Central memory CD8-positive, alpha-beta T cell (primary cell): ENCODE results near the gene ITSN1.

Experiments used
- ATAC-seq: fragments of 150-1000 bp; cut with Tn5 transposase; replicated peaks from 2 replicates; pipeline ENCODE4 v1.10.0; 2022; ENCODE audit warnings: mild to moderate bottlenecking, moderate FRiP score, moderate number of reproducible peaks; ENCODE audit not compliant: poor library complexity, severe bottlenecking; ENCODE audit errors: extremely low read depth
- DNase-seq, 2 donors: peaks; one replicate each; pipeline ENCODE4 v3.0.0; 2021; ENCODE audit warnings: low spot score in 2 of 2
- H3K27ac Mint-ChIP-seq: one replicate; pipeline ENCODE4 v1.8.0; 2022; ENCODE audit warnings: low read depth, mild to moderate bottlenecking, moderate library complexity, mixed read lengths
- H3K27me3 Mint-ChIP-seq: one replicate; pipeline ENCODE4 v1.8.0; 2022; ENCODE audit warnings: mixed read lengths
- H3K36me3 Mint-ChIP-seq: one replicate; pipeline ENCODE4 v1.8.0; 2022; ENCODE audit warnings: mild to moderate bottlenecking, moderate library complexity, mixed read lengths; ENCODE audit not compliant: insufficient read depth
- H3K4me1 Mint-ChIP-seq: one replicate; pipeline ENCODE4 v1.8.0; 2022; ENCODE audit warnings: mixed read lengths
- H3K4me3 Mint-ChIP-seq: one replicate; pipeline ENCODE4 v1.8.0; 2022; ENCODE audit warnings: mild to moderate bottlenecking, moderate library complexity, mixed read lengths
- H3K9me3 Mint-ChIP-seq: one replicate; pipeline ENCODE4 v1.8.0; 2022; ENCODE audit warnings: mixed read lengths

Gene ITSN1

DNA sequence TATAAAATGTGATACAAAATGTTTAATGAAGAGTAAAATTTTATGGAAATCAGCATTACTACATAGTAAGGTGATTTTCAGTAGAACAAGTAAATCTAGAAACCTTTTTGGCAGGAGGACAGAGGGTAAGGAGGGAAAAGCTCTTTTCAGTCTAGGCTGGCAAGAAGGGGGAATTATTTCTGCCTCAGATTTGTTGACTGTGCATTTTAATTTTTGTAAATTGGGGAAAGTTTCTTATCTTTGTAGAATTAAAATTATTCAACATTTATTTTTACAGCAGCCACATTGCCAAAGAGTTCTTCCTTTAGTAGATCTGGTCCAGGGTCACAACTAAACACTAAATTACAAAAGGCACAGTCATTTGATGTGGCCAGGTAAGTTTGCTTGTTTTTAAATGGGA, 109.2 kb downstream of the ITSN1 start:
- peaks cover 7% of the 10 kb centered on the region for H3K9me3 Mint-ChIP-seq
- no peak for ATAC-seq
- no peaks in the 10 kb centered on the region for H3K27me3 Mint-ChIP-seq
- H3K36me3 Mint-ChIP-seq = peaks cover 1% of the 10 kb centered on the region
- H3K27ac Mint-ChIP-seq = no peak overlapping the region
- DNase-seq = no peak
- H3K4me1 Mint-ChIP-seq = no peaks in the 10 kb centered on the region
- H3K4me3 Mint-ChIP-seq = no peak overlapping the region

DNA sequence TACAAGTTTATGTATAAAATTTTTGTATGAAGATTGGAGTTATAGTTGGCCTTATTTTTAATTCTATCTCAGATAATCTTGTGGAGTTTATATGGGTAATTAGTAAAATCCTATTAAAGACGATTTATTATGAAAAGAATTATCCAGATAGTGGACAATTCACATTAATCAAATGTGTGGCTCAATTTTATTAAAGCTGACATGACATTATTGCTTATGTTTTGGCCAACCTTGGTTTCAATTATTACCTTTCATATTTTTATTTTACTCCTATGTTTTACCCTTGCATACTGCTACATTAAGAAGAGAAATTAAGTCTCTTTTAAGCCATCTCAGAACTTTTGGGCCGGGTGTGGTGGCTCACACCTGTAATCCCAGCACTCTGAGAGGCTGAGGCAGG, 110.0 kb downstream of the ITSN1 start:
- Mint-ChIP-seq H3K4me1 (no peaks in the 10 kb centered on the region), H3K9me3 (peaks cover 4% of the 10 kb centered on the region), H3K27me3 (no peaks in the 10 kb centered on the region), H3K4me3 (no peak overlapping the region), H3K36me3 (peaks cover 1% of the 10 kb centered on the region), H3K27ac (no peak overlapping the region)
- no peak for ATAC-seq
- no peak for DNase-seq

DNA sequence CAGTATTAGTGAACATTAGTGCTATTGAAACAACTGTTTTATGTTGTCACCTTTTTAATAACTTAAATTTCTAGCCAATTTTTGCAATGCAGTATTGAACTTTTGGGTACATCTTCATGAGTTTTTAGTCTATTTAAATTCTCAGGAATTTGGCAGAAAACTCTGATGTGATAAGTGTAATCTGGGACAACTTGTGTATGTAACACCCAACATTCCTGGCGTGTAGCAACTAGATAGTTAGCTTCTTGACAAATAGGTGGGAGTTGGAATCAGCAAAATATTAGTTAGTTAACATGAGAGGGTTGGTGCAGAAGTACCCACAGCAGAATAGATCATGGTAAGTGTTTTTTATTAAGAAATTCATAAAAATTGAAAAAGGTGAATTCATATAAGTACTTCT, 111.6 kb downstream of the ITSN1 start:
- Mint-ChIP-seq H3K9me3 (no peaks in the 10 kb centered on the region), H3K4me1 (no peaks in the 10 kb centered on the region), H3K27ac (no peak overlapping the region), H3K4me3 (no peak overlapping the region), H3K27me3 (no peaks in the 10 kb centered on the region), H3K36me3 (peaks cover 1% of the 10 kb centered on the region)
- DNase-seq (no peak), ATAC-seq (no peak)

DNA sequence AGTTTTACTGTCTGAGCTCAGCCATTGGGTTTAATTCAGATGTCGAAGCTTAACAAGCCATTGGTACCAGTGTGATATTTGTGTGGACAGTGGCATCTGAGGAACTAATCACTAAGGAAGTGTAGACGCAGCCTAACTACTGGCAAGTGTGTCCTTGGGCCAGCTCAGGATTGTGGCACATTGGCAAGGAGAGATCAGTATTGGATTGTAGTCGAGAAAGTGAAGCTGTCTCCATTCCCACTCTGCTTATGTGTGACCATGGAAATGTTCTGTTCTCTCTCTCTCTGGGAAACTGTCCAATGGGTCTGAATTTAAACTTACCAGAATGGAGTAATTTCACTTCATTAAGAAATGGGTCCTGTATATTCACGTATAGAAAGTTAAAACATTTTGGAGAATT, 112.2 kb downstream of the ITSN1 start:
- Mint-ChIP-seq H3K9me3 (no peaks in the 10 kb centered on the region), H3K4me3 (no peak overlapping the region), H3K4me1 (no peaks in the 10 kb centered on the region), H3K27ac (no peak overlapping the region), H3K36me3 (peaks cover 1% of the 10 kb centered on the region), H3K27me3 (no peaks in the 10 kb centered on the region)
- no peak for ATAC-seq
- no peak for DNase-seq

DNA sequence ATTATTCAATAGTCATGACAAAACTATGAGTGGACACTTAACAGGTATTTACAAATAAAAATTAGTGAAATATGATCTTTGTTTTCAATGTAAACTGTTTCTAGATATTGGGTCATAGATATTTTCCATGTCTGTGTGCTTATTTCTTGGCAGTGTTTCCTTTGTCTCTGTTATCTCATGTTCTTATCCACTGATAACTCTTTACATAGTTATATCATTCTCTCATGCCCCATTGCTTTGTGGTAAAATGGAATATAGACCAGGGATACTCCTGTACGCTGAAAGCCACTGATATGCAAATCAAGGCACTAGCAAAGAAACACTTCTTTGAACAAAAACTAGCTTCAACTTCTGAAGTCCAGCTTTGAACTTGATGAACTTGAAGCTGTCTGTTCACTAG, 113.1 kb downstream of the ITSN1 start:
- H3K27ac Mint-ChIP-seq = no peak overlapping the region
- H3K27me3 Mint-ChIP-seq = no peaks in the 10 kb centered on the region
- H3K4me3 Mint-ChIP-seq = no peak overlapping the region
- no peaks in the 10 kb centered on the region for H3K9me3 Mint-ChIP-seq
- ATAC-seq (no peak), DNase-seq (no peak)
- H3K4me1 Mint-ChIP-seq = no peaks in the 10 kb centered on the region
- peaks cover 1% of the 10 kb centered on the region for H3K36me3 Mint-ChIP-seq

DNA sequence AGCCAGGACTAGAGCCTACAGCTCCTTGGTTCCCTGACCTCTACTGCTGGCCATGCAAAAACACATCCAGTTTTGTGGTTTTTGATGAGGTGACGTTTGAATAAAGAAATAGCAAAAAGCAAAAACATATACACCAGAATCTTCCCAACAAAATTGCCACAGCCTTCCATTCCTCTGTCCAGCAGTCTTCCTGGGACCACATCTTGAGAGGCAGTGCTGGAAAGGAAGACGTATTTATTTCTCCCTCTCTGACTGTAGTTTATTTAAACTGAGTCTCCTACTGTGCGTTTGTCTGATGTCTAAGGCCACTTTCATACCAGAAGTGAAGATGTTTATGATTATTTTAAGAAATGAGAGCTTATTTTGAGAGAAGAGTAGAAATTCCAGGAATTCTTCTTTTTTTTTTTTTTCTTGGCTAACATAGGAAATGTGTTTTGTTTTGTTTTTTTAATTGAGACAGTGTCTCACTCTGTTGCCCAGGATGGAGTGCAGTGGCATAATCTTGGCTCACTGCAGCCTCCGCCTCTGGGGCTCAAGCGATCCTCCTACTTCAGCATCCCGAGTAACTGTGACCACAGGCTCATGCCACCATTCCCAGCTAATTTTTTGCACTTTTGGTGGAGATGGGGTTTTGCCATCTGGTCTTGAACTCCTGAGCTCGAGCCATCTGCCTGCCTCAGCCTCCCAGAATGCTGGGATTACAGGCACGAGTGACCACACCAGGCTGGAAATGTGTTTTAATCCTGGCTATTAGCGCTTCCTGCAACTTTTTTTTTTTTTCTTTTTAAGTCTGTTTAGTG, 118.5 kb downstream of the ITSN1 start:
- no peak for ATAC-seq
- no peak for DNase-seq
- no peak overlapping the region for H3K27ac Mint-ChIP-seq
- H3K9me3 Mint-ChIP-seq = no peaks in the 10 kb centered on the region
- H3K27me3 Mint-ChIP-seq = peaks cover 7% of the 10 kb centered on the region
- H3K4me3 Mint-ChIP-seq = no peak overlapping the region
- H3K36me3 Mint-ChIP-seq = no peaks in the 10 kb centered on the region
- no peaks in the 10 kb centered on the region for H3K4me1 Mint-ChIP-seq

DNA sequence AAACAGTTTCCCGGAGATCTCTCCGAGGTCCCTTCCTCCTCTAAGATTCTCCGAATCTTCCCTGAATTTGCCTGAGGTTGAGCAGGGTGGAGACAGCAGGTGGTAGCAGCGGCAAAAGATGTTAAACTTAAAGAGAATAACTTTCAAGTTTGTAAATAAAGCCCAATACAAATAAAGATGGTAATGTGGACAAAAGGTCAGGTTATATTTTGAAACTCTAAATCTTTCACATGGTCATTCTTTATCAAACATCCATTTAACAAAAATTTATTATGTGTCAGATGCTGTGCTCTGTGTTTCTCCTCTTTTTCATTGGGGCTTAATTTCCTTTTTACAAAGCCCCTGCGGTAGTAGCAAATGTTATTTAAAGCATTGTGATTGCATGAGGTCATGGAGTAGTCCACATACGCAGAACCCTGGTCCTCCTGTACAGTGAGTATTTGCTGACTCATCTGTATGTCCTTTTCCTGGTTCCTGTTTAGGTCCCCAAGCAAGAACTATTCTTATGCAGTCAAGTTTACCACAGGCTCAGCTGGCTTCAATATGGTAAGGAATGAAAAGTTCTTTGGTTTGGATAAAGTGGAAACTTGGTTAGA, 119.2 kb downstream of the ITSN1 start:
- ATAC-seq = no peak
- Mint-ChIP-seq H3K9me3 (no peaks in the 10 kb centered on the region), H3K4me3 (no peak overlapping the region), H3K36me3 (no peaks in the 10 kb centered on the region), H3K27me3 (peaks cover 7% of the 10 kb centered on the region), H3K27ac (no peak overlapping the region), H3K4me1 (no peaks in the 10 kb centered on the region)
- DNase-seq = no peak

DNA sequence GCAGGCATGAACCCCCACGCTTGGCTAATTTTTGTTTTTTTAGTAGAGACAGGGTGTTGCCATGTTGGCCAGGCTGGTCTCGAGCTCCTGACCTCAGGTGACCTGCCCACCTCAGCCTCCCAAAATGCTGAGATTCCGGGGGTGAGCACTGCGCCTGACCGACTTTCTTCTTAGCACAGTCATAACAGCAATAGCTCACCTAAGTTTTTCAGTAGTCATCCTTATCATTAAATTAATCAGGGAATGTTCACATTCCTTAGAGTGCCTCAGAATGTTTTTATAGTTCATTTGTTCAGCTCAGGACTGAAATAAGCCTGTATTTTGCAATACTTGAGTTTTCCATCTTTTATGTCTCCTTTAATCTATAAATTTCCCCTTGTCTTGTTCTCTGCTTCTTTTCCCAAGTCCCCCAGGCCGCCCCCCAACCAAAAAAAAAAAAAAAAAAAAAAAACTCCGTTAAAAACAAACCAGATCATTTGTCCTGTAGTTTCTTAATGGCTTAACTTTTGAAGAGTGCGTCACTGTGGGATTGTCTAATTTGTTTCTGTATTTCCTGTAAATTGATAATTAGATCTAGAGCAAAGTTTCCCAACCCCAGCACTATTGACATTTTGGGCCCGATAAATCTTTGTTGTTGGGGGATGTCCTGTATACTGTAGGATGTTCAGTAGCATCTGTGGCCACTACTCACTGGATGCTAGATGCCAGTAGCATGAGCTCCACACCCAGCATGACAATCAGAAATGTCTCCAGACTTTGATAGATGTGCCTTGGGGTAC, 120.7 kb downstream of the ITSN1 start:
- DNase-seq = no peak
- peaks cover 7% of the 10 kb centered on the region for H3K27me3 Mint-ChIP-seq
- no peak overlapping the region for H3K27ac Mint-ChIP-seq
- H3K9me3 Mint-ChIP-seq = no peaks in the 10 kb centered on the region
- H3K4me1 Mint-ChIP-seq = no peaks in the 10 kb centered on the region
- H3K4me3 Mint-ChIP-seq = no peak overlapping the region
- no peaks in the 10 kb centered on the region for H3K36me3 Mint-ChIP-seq
- no peak for ATAC-seq

DNA sequence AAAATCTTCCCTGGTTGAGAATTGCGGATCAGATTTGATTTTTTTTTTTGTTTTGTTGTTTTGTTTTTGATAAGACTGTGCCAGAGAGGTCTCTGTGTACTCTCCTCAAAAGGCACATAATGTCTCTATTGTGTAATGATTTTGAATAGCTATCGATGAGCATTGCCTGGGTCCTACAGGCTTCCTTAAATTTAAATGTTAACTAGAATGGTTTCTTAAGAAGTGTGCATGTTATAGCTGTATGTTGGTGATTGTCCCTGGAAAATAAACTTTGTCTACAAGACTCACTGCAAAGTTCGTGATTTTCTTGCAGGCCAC, 121.2 kb downstream of the ITSN1 start:
- H3K36me3 Mint-ChIP-seq = no peaks in the 10 kb centered on the region
- no peak overlapping the region for H3K27ac Mint-ChIP-seq
- H3K4me3 Mint-ChIP-seq = no peak overlapping the region
- peaks cover 7% of the 10 kb centered on the region for H3K27me3 Mint-ChIP-seq
- H3K9me3 Mint-ChIP-seq = no peaks in the 10 kb centered on the region
- H3K4me1 Mint-ChIP-seq = no peaks in the 10 kb centered on the region
- no peak for ATAC-seq
- DNase-seq = no peak

DNA sequence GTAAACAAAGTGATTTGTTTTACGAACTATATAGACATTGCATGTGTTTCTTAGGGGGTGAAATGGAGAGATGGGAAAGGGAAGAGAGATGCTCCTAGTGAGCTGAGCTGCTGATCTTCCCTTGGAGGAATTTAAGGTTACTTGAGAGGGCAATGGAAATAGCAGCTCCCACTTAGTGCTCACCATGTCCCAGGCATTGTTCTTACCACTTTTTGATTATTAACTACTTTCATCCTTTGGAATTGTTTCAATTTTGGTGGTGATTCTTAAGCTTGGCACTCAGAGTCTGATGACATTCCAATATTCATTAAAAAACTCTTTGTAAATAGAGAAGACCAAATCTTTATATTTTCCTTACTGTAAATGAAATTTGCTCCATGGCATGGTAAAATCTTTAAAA, 124.9 kb downstream of the ITSN1 start:
- H3K4me1 Mint-ChIP-seq = no peaks in the 10 kb centered on the region

DNA sequence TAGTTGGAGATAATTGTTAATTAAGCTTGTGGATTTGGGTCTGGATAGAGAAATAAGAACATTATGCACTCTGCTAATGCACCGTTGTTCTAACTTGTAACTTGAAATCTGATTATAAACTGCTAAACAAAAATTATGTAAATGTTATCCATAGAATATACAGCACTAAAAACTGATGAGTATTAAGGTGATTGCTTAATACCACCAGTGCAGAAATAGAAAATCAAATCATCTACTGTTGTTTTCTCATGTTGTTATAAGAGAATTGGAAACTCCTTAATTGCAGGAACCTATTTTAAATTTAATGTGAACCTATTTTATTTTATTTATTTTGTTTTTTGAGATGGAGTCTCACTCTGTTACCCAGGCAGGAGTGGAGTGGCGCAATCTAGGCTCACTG, 125.7 kb downstream of the ITSN1 start:
- Mint-ChIP-seq H3K36me3 (no peaks in the 10 kb centered on the region), H3K27me3 (peaks cover 7% of the 10 kb centered on the region), H3K4me3 (no peak overlapping the region), H3K27ac (no peak overlapping the region), H3K9me3 (no peaks in the 10 kb centered on the region), H3K4me1 (no peaks in the 10 kb centered on the region)
- ATAC-seq = no peak
- no peak for DNase-seq

More for the DNA sequence above, 124.9 kb downstream of the ITSN1 start:
- Mint-ChIP-seq H3K9me3 (no peaks in the 10 kb centered on the region), H3K27ac (no peak overlapping the region), H3K27me3 (peaks cover 7% of the 10 kb centered on the region), H3K36me3 (no peaks in the 10 kb centered on the region), H3K4me3 (no peak overlapping the region)
- ATAC-seq = no peak
- no peak for DNase-seq

DNA sequence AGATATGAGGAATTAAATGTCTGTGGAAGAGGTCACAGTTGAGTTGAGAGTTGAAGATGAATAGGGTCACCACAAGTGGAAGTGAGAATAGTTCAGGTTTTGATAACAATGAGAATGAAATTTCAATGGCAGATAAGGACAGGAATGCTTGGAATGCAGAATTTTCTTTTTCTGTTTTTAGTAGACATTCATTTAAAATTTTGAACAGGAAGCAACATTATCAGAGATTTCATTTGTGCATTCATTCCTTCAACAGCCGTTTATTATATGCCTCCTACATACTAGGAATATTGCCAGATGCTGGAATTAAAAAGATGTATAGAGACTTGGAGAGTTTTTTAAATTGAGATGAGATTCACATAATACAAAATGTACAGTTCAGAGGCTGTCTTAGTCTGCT, 126.8 kb downstream of the ITSN1 start:
- no peak overlapping the region for H3K27ac Mint-ChIP-seq
- no peaks in the 10 kb centered on the region for H3K27me3 Mint-ChIP-seq
- ATAC-seq (no peak), DNase-seq (no peak)
- no peaks in the 10 kb centered on the region for H3K9me3 Mint-ChIP-seq
- H3K4me3 Mint-ChIP-seq = no peak overlapping the region
- no peaks in the 10 kb centered on the region for H3K36me3 Mint-ChIP-seq
- H3K4me1 Mint-ChIP-seq = no peaks in the 10 kb centered on the region

DNA sequence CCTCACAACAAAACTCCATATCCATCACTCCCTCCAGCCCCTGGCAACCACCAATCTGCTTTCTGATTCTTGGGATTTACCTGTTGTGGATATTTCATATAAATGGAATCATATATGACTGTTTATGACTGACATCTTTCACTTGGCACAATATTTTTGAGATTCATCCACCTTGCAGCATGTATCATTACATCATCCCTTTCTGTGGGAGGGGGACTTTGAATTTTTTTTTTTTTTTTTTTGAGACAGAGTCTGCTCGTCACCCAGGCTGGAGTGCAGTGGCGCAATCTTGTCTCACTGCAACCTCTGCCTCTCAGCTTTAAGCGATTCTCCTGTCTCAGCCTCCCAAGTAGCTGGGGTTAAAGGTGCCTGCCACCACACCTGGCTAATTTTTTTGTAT, 128.2 kb downstream of the ITSN1 start:
- Mint-ChIP-seq H3K4me3 (no peak overlapping the region), H3K36me3 (no peaks in the 10 kb centered on the region), H3K27ac (no peak overlapping the region)

More for the DNA sequence above, 128.2 kb downstream of the ITSN1 start:
- no peaks in the 10 kb centered on the region for H3K4me1 Mint-ChIP-seq
- DNase-seq (no peak), ATAC-seq (no peak)
- H3K27me3 Mint-ChIP-seq = no peaks in the 10 kb centered on the region
- H3K9me3 Mint-ChIP-seq = no peaks in the 10 kb centered on the region
